Measurements from ENCODE around the gene NECAP2. TPM values are rescaled to one million over a fixed set of nuclear protein-coding genes. Genes with fewer than 3 reads are reported as not detected.

The NECAP2 gene
- total RNA-seq, 4 donors from 2014 or later = 38.5 to 48.4 (median 47.2) TPM

GRCh38 chr1:16458831-16459230 is 18.3 kb downstream of the NECAP2 start:
- Histone ChIP-seq H3K9me3 (no peaks in the 10 kb centered on the region), H3K4me3 (no peak overlapping the region), H3K27ac (no peak overlapping the region), H3K4me1 (no peaks in the 10 kb centered on the region), H3K27me3 (no peaks in the 10 kb centered on the region), H3K36me3 (peaks cover 5 to 100% (median 39%) of the 10 kb centered on the region in 3 donors)
- intact Hi-C loops (cut with DNase I) = no loop called here
- TF ChIP-seq POLR2A (IDR thresholded peaks at IDR 0.05) = no peak
- TF ChIP-seq, protein P1, sequence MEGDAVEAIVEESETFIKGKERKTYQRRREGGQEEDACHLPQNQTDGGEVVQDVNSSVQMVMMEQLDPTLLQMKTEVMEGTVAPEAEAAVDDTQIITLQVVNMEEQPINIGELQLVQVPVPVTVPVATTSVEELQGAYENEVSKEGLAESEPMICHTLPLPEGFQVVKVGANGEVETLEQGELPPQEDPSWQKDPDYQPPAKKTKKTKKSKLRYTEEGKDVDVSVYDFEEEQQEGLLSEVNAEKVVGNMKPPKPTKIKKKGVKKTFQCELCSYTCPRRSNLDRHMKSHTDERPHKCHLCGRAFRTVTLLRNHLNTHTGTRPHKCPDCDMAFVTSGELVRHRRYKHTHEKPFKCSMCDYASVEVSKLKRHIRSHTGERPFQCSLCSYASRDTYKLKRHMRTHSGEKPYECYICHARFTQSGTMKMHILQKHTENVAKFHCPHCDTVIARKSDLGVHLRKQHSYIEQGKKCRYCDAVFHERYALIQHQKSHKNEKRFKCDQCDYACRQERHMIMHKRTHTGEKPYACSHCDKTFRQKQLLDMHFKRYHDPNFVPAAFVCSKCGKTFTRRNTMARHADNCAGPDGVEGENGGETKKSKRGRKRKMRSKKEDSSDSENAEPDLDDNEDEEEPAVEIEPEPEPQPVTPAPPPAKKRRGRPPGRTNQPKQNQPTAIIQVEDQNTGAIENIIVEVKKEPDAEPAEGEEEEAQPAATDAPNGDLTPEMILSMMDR (IDR thresholded peaks at IDR 0.05) = no peak
- DNase-seq = no peak
- 50 to 60% methylated on average over 4 to 5 of the region's 6 CpGs for WGBS, 2 donors

GRCh38 chr1:16459352-16459925 is 18.9 kb downstream of the NECAP2 start:
- WGBS, 2 donors = 66 to 68% methylated on average over 3 to 4 of the region's 6 CpGs
- H3K9me3 ChIP-seq = no peaks in the 10 kb centered on the region
- no peaks in the 10 kb centered on the region for H3K27me3 ChIP-seq
- H3K4me3 ChIP-seq = no peak overlapping the region
- no peaks in the 10 kb centered on the region for H3K4me1 ChIP-seq
- DNase-seq = no peak
- H3K36me3 ChIP-seq = peaks cover 5 to 99% (median 39%) of the 10 kb centered on the region in 3 donors
- H3K27ac ChIP-seq = no peak overlapping the region
- intact Hi-C loops (cut with DNase I) = no loop called here
- TF ChIP-seq POLR2A (IDR thresholded peaks at IDR 0.05) = no peak
- TF ChIP-seq, protein P1 (IDR thresholded peaks at IDR 0.05) = no peak

DNA sequence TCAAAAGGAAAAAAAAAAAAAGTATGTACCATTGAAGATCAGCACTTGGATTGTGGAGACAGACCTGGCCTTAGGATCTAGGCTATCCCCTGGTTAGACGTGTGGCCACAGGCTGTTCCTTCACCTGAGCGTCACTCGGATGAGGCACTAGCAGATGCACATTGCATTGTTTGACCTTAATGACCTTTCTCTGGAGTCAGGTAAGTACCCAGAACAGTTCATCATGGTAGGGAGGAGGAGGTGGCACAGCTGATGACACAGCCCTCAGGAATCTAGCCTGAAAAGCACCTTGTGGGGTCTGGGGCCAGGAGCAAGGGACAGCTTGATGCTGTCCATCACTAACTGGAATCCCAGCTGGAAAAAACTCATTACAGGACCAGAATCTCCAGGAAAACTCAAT is 21.2 kb downstream of the NECAP2 start:
- H3K36me3 ChIP-seq = peaks cover 5 to 88% (median 20%) of the 10 kb centered on the region in 3 donors
- H3K4me3 ChIP-seq = no peak overlapping the region
- no peak overlapping the region for H3K27ac ChIP-seq
- no peak for DNase-seq
- 97 to 100% methylated on average over 3 of the region's 3 CpGs for WGBS, 2 donors
- TF ChIP-seq, protein P1 (IDR thresholded peaks at IDR 0.05) = no peak
- no peak for TF ChIP-seq POLR2A (IDR thresholded peaks at IDR 0.05)
- intact Hi-C loops (cut with DNase I) = no loop called here
- no peaks in the 10 kb centered on the region for H3K27me3 ChIP-seq
- H3K9me3 ChIP-seq = no peaks in the 10 kb centered on the region
- no peaks in the 10 kb centered on the region for H3K4me1 ChIP-seq

GRCh38 chr1:16462773-16463330 is 22.3 kb downstream of the NECAP2 start:
- 89 to 91% methylated on average over 7 of the region's 7 CpGs for WGBS, 2 donors
- no peak for DNase-seq
- peaks cover 5 to 79% (median 16%) of the 10 kb centered on the region in 3 donors for H3K36me3 ChIP-seq

More at GRCh38 chr1:16462773-16463330, 22.3 kb downstream of the NECAP2 start:
- H3K27me3 ChIP-seq = no peaks in the 10 kb centered on the region
- no peak overlapping the region for H3K4me3 ChIP-seq
- no peak for TF ChIP-seq POLR2A (IDR thresholded peaks at IDR 0.05)
- TF ChIP-seq, protein P1 (IDR thresholded peaks at IDR 0.05) = no peak
- intact Hi-C loops (cut with DNase I) = no loop called here
- H3K4me1 ChIP-seq = no peaks in the 10 kb centered on the region
- H3K27ac ChIP-seq = no peak overlapping the region
- no peaks in the 10 kb centered on the region for H3K9me3 ChIP-seq
